GM18951 (cell line): ENCODE measurements around the gene WBP1L.
"Not testable (repeated sequence)": the region's sequence is repeated elsewhere in the genome, so short reads cannot be mapped to it uniquely, and the experiment has no call there.

Experiments
- POLR2A ChIP-seq: IDR thresholded peaks from 4 replicates; pipeline ENCODE4 v1.6.1; 2011; ENCODE audit warnings: mild to moderate bottlenecking; ENCODE audit not compliant: insufficient read length, insufficient read depth; ENCODE audit errors: extremely low read depth
- in situ Hi-C: fragments of 300-500 bp; cut with MboI; formaldehyde crosslinking; loops from one replicate; pipeline ENCODE4 v1.12.0; 2022; ENCODE audit warnings: low sequenced_read_pairs, mixed read lengths, inconsistent platforms; ENCODE audit not compliant: unreplicated experiment

The WBP1L gene

DNA sequence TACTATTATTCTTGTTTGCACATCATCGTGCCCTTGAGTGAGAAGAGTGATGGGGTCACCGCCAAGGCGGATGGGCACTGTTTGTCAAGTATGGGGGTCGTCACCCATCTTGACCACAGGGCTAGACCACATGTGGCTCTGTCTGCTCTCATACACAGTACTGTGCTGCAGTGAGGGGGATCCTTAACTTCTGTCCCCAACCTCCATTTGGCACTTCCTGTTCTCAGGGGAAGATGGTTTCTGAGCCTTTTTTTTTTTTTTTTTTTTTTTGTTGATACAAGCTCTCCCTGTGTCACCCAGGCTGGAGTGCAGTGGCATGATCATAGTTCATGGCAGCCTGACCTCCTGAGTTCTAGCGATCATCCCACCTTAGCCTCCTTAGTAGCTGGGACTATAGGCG lies 13.6 kb downstream of the WBP1L start:
- no peak for TF ChIP-seq POLR2A
- in situ Hi-C loops: no loop called here

DNA sequence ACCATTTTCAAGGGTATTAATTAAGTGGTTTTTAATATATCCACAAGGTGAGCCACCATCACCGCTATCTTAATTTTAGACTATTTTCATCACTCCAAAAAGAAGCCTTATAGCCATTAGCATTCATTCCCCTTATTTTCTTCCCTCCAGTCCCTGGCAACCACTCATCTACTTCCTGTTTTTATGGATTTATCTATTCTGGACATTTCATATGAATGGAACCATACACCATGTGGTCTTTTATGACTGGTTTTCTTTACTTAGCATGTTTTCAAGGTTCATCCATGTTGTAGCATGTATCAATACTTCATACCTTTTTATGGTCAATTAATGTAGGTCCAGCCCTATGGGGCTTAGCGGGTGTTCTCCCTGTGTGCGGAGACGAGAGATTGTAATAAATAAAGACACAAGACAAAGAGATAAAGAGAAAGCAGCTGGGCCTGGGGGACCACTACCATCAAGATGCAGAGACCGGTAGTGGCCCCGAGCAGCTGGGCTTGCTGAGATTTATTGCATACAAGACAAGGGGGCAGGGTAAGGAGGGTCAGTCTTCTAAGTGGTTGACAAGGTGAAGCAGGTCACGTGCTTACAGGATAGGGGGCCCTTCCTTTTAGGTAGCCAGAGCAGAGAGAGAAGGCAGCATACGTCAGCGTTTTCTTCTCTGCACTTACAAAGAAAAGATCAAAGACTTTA lies 14.6 kb downstream of the WBP1L start:
- in situ Hi-C loops: no loop called here
- no peak for TF ChIP-seq POLR2A

DNA sequence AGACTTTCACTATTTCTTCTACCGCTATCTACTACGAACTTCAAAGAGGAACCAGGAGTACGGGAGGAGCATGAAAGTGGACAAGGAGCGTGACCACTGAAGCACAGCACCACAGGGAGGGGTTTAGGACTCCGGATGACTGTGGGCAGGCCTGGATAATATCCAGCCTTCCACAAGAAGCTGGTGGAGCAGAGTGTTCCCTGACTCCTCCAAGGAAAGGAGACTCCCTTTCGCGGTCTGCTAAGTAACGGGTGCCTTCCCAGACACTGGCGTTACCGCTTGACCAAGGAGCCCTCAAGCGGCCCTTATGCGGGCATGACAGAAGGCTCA lies 15.2 kb downstream of the WBP1L start:
- in situ Hi-C loops: not testable (repeated sequence)

DNA sequence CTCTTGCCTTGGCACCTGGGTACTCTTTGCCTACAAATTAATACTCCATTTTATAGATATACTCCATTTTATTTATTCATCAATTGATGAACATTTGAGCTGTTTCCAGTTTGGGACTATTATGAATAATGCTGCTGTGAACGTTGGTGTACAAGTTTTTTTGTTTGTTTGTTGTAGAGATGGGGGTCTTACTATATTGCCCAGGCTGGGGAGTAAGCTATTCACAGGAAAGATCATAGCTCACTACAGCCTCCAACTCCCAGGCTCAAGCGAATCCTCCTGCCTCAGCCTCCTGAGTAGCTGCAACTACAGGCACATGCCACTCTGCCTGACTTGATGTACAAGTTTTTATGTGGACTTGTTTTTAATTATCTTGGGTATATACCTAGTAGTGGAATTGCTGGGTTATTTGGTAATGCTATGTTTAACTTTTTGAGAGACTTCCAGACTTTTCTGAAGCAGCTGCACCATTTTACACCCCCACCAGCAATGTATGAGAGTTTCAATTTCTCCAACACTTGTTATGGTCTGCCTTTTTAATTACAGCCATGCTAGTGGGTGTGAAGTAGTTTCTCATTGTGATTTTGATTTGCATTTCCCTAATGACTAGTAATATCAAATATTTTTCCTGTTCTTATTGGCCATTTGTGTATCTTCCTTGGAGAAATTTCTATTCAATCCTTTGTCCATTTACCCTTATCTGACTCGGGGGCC lies 15.9 kb downstream of the WBP1L start:
- TF ChIP-seq POLR2A: no peak
- in situ Hi-C loops: no loop called here

DNA sequence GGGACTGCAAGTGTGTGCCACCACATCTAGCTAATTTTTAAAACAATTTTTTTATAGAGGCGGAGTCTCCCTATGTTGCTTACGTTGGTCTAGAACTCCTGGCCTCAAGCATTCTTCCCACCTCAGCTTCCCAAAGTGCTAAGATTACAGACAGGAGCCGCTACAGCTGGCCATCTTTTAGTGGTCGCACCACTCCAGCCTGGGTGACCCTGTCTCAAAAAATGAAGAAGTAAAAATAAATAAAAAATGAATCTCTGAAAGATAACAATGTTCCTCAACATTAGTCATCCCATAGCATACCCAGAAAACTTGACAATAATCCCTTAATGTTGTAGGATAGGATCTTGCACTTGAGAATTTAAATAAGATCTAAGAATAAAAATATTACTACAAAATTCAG lies 18.2 kb downstream of the WBP1L start:
- no peak for TF ChIP-seq POLR2A
- in situ Hi-C loops: no loop called here

DNA sequence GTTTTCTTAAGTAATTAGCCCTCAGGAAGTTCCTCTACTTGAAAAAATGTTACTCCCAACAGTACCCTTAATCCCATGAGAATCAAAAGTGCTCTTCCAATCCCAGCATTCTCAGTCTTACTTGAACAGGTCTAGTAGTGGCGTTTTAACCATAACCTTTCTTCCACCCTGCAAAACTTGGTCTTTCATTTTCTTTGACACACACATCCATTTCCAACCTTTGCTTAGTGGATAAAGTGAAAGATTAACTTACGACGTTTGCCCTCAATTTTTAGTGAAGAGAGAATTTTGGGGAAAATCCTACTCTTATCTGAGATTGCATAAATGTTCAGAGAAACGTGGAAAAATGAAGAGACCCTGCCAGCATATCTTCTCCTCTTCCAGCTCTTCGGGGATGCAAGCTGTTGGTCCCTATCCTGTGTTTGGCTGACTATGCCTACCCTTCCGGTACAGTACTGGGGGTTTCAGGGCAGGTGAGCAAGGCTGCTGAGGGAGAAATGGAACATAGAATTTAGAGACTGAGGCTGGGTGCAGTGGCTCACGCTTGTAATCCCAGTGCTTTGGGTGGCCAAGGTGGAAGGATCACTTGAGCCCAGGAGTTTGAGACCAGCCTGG lies 18.8 kb downstream of the WBP1L start:
- TF ChIP-seq POLR2A: no peak
- in situ Hi-C loops: no loop called here

DNA sequence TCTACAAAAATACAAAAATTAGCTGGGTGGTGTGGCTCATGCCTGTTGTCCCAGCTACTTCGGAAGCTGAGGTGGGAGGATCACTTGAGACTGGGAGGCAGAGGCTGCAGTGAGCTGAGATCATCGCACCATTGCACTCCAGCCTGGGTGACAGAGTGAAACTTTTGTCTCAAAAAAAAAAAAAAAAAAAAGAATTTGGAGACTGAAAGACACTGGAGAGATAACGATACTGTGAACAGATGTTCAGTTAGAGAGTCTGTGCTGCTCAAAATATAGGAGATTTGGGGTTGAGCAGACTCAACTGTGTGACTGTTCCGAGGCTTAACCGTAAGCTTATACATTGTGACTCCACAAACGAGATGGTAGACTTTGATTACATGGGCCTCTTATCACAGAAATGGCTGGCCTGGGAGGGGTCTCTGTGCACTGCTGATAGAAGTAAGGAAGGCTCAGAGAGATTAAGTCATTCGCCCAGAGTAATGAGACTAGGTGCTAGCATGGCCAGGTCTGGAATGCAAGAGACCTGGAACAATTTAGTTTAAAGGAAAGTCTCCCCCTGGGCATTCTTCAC lies 19.4 kb downstream of the WBP1L start:
- TF ChIP-seq POLR2A: no peak
- in situ Hi-C loops: no loop called here

DNA sequence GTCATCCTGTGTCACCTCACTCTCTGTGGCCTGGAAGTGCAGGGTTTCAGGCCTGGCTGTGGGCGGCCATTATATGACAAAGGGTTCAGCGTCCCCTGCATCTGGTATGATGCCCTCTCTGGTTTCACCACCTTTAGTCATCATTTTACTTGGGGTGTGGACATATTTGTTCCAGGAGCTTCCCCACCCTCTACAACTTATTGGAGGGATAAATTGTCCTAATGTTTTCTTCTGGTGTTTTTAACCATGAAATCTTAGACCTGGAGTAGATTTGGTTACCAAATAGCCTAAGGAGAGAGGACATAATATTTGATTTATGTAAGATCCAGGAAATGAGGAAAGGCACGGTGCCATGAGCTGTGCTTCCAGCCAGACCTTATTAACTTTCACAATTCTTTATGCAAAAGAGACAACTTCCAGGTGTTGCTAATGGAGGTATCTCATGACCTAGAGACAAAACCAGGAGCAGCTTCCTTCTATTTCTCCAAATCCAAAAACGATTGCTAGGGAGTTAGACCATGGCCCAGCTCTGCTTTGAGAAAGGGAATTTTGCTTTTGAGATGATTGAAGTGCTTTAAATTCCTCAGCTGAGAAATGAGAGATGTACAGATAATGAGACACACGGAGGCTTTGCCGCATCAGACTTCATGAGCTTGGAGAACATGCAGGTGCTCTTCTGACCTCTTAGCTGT lies 20.9 kb downstream of the WBP1L start:
- in situ Hi-C loops: no loop called here

DNA sequence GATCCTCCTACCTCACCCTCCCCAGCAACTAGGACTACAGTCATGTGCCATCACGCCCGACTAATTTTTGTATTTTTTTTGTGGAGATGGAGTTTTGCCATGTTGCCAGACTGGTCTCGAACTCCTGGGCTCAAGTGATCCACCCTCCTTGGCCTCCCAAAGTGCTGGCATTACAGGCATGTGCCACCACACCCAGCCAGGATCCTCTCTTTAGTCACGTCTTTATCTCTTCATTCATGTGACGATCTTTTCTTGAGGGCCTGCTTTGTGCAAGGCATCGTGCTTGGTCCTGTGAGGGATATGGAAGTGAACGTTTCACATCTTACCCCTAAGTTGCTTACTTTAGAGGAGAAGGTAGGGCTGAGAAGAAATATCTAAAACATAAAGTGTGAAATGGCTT lies 21.6 kb downstream of the WBP1L start:
- TF ChIP-seq POLR2A: no peak
- in situ Hi-C loops: no loop called here

More for the DNA sequence above, 20.9 kb downstream of the WBP1L start:
- no peak for TF ChIP-seq POLR2A

DNA sequence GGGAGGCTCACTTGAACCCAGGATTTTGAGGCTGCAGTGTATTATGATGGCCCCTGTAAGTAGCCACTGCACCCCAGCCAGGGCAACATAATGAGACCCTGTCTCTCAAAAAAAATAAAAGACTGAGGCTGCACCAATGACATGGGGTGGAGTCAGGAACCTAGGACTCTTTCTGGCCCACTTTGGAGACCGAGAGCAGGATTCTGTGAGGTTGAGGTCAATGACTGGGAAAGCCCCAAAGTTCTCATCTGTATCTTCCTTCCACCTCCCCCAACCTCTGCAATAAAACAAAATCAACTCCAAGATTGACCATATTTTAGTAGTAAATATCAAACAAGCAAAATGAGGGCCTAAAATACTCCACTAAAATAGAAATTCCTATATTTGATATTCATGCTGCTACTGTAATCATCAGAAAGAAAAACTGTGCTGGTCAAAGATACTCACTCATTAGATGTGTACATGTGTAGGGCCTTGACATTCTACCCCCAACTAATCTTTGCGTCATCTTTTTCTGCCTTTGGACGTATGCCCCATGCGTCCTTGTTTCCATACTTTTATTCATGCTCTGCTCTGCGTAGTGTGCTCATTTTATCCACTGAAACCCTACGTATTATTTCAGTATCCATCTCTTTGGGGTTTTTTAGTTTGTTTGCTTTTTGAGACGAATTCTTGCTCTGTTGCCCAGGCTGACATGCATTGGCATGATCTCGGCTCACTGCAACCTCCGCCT lies 23.8 kb downstream of the WBP1L start:
- in situ Hi-C loops: no loop called here
- no peak for TF ChIP-seq POLR2A

DNA sequence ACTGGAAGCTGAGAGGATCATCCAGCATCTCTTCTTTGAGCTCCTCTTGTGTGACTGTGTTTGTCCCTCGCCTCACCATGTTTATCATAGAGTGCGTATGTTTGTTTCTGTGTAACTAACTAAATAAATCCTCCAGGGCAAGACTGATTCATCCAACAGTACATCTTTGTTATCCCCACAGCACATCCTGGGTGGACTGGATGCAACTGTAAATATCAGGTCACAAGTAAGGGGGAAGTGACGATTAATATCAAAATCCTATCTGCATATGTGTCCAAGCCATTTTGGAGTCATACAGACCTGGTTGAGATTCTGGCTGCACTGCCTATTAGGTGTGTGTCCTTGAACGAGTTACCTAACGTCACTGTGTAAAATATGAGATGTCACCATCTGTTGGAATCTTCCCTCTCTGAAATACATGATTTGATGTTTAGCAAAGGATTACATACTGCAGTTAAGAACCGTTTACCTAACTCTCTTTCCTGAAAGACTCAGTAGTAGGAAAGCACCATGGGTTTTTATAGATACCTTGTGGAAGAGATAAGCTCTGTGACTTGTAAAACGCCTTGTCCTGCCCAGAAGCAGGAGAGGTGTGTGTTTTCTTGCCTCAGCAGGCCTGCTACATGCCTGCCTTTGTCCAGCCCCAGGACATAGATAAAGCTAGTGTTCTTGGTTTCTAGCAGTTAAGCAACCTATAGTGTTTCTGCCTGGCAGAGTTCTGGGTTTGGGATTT lies 25.8 kb downstream of the WBP1L start:
- TF ChIP-seq POLR2A: no peak

DNA sequence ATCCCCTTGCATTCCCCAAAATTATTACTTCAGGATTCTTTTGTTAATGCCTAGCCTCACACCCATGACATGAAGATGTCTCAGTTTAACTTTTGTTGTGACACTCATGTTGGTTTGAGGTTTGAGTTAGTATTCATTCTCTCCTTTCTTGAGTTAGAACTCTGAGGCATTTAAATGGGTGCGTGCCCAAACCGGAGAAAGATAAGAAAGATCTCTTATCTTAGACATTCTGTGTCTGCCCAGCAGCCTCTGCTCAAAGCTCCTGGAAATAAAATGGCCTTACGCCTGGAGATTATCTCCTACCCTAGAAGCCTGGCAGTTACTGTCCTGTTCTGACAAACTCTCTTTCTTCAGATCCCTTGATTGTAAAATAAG lies 26.3 kb downstream of the WBP1L start:
- in situ Hi-C loops: no loop called here

More for the DNA sequence above, 25.8 kb downstream of the WBP1L start:
- in situ Hi-C loops: no loop called here

More for the DNA sequence above, 26.3 kb downstream of the WBP1L start:
- no peak for TF ChIP-seq POLR2A
